A549 (cell line): ENCODE data around the gene PLAC9. TPM values are rescaled to one million over a fixed set of nuclear protein-coding genes. Genes with fewer than 3 reads are reported as not detected.

Experiments used
- ATAC-seq, 2 experiments: fragments of 200-7000 bp in 1 of 2; fragments of >200 bp in 1 of 2; cut with Nextera tagmentation in 1 of 2; cut with Tn5 transposase in 1 of 2; 3 replicates each; pipeline versions ENCODE4 v1.8.0 to v1.9.1; 2018 to 2020; ENCODE audit warnings: mild to moderate bottlenecking in 1 of 2, moderate library complexity in 1 of 2
- CTCF ChIA-PET: fragments of 300-600 bp; sonication (Branson Sonifier 250); formaldehyde crosslinking; extraction: SDS; loops from one replicate; lab custom pipeline; 2021; ENCODE audit warnings: antibody characterized with exemption, inconsistent platforms; lab: Yijun Ruan, JAX
- POLR2A ChIA-PET: fragments of 350-600 bp; formaldehyde crosslinking; extraction: SDS; loops from one replicate; lab custom pipeline; 2021; ENCODE audit warnings: antibody characterized with exemption, inconsistent platforms; lab: Yijun Ruan, JAX
- DNase-seq, 2 experiments: peaks; one replicate each; pipeline versions ENCODE4 v3.0.0 to v3.0.0-alpha.2; 2011 to 2016; ENCODE audit warnings: low read depth in 1 of 2, low spot score in 1 of 2
- FAIRE-seq: peaks from 2 replicates; lab custom pipeline; 2011; peaks lifted over from hg19 to GRCh38; lab: Jason Lieb, UNC
- H3K27ac ChIP-seq, 2 experiments: fragments of >200 bp; sonication (Bioruptor Twin); formaldehyde crosslinking; 3 replicates each; pipeline ENCODE4 v1.5.1; 2016 to 2017
- H3K4me1 ChIP-seq: fragments of >200 bp; sonication (Bioruptor Twin); formaldehyde crosslinking; 3 replicates; pipeline ENCODE4 v1.6.1; 2016
- H3K4me2 ChIP-seq: fragments of >200 bp; sonication (Bioruptor Twin); formaldehyde crosslinking; 3 replicates; pipeline ENCODE4 v1.6.1; 2016
- H3K4me3 ChIP-seq: fragments of >200 bp; sonication (Bioruptor Twin); formaldehyde crosslinking; 3 replicates; pipeline ENCODE4 v1.5.1; 2016
- H3K9me3 ChIP-seq: fragments of >200 bp; sonication (Bioruptor Twin); formaldehyde crosslinking; 3 replicates; pipeline ENCODE4 v1.6.1; 2016
- ATOH8 ChIP-seq: fragments of 250-450 bp; sonication (Bioruptor Pico); IDR thresholded peaks from 2 replicates; pipeline ENCODE4 v1.5.0; 2020; ENCODE audit warnings: low read depth, mild to moderate bottlenecking, moderate library complexity
- BCL3 ChIP-seq: fragments of >200 bp; sonication (Bioruptor Twin); formaldehyde crosslinking; IDR thresholded peaks from 3 replicates; pipeline ENCODE4 v1.6.1; 2016
- CBX8 ChIP-seq: fragments of 200-600 bp; sonication (generic); IDR thresholded peaks from 2 replicates; pipeline ENCODE4 v1.6.1; 2016
- E2F6 ChIP-seq: IDR thresholded peaks from 2 replicates; pipeline ENCODE4 v1.6.1; 2012; ENCODE audit warnings: low read depth, borderline replicate concordance
- EHF ChIP-seq: fragments of 250-450 bp; sonication (Bioruptor Pico); IDR thresholded peaks from 2 replicates; pipeline ENCODE4 v1.5.0; 2020; ENCODE audit warnings: mild to moderate bottlenecking
- EP300 ChIP-seq, 2 experiments: fragments of >200 bp; sonication (Bioruptor Twin); formaldehyde crosslinking; IDR thresholded peaks; 2 replicates in 1 of 2; 3 replicates in 1 of 2; pipeline ENCODE4 v1.6.1; 2016 to 2017
- FOSB ChIP-seq: fragments of 250-450 bp; sonication (Bioruptor Pico); IDR thresholded peaks from 2 replicates; pipeline ENCODE4 v1.5.0; 2020; ENCODE audit warnings: mild to moderate bottlenecking, moderate library complexity
- HDAC2 ChIP-seq: fragments of 200-600 bp; sonication (generic); IDR thresholded peaks from 2 replicates; pipeline ENCODE4 v1.6.1; 2016
- HMGXB4 ChIP-seq: fragments of 250-450 bp; sonication (Bioruptor Pico); IDR thresholded peaks from 2 replicates; pipeline ENCODE4 v1.5.0; 2021; ENCODE audit warnings: mild to moderate bottlenecking, moderate library complexity, borderline replicate concordance
- HOXA7 ChIP-seq: fragments of 250-450 bp; sonication (Bioruptor Pico); IDR thresholded peaks from 2 replicates; pipeline ENCODE4 v1.5.0; 2020; ENCODE audit warnings: mild to moderate bottlenecking, moderate library complexity
- HOXB13 ChIP-seq: fragments of 250-450 bp; sonication (Bioruptor Pico); IDR thresholded peaks from 2 replicates; pipeline ENCODE4 v1.5.0; 2020; ENCODE audit warnings: low read depth, mild to moderate bottlenecking, moderate library complexity
- JUN ChIP-seq, 2 experiments: fragments of >200 bp; sonication (Bioruptor Twin); formaldehyde crosslinking; IDR thresholded peaks; 2 replicates in 1 of 2; 3 replicates in 1 of 2; pipeline ENCODE4 v1.6.1; 2016 to 2017
- MAFK ChIP-seq: fragments of 450-650 bp; IDR thresholded peaks from 2 replicates; pipeline ENCODE4 v1.6.1; 2014; ENCODE audit not compliant: partially characterized antibody
- MAZ ChIP-seq: fragments of 150-350 bp; IDR thresholded peaks from 2 replicates; pipeline ENCODE4 v1.6.1; 2014; ENCODE audit warnings: antibody characterized with exemption, low read depth, low read length, borderline replicate concordance
- PBX3 ChIP-seq: IDR thresholded peaks from 2 replicates; pipeline ENCODE4 v1.6.1; 2012
- PHF8 ChIP-seq: fragments of 200-600 bp; sonication (generic); IDR thresholded peaks from 2 replicates; pipeline ENCODE4 v1.6.1; 2016; ENCODE audit warnings: low read depth, mild to moderate bottlenecking, antibody characterized with exemption, moderate library complexity, borderline replicate concordance
- RARB ChIP-seq: fragments of 250-450 bp; sonication (Bioruptor Pico); IDR thresholded peaks from 2 replicates; pipeline ENCODE4 v1.8.0; 2021; ENCODE audit warnings: mild to moderate bottlenecking, moderate library complexity
- RCOR1 ChIP-seq: fragments of 150-350 bp; IDR thresholded peaks from 2 replicates; pipeline ENCODE4 v1.6.1; 2014; ENCODE audit warnings: antibody characterized with exemption, low read length, low read depth
- RFX5 ChIP-seq: fragments of 450-650 bp; IDR thresholded peaks from 2 replicates; pipeline ENCODE4 v1.7.1; 2014; ENCODE audit warnings: antibody characterized with exemption, mild to moderate bottlenecking, moderate library complexity
- RNF2 ChIP-seq: fragments of 200-600 bp; sonication (generic); IDR thresholded peaks from 2 replicates; pipeline ENCODE4 v1.6.1; 2016; ENCODE audit warnings: low read depth, mild to moderate bottlenecking, antibody characterized with exemption, moderate library complexity, borderline replicate concordance
- SMC3 ChIP-seq: fragments of >200 bp; sonication (Bioruptor Twin); formaldehyde crosslinking; IDR thresholded peaks from 3 replicates; pipeline ENCODE4 v1.6.1; 2018; ENCODE audit warnings: inconsistent platforms
- SREBF2 ChIP-seq: fragments of 450-650 bp; IDR thresholded peaks from 2 replicates; pipeline ENCODE4 v1.6.1; 2014; ENCODE audit warnings: mild to moderate bottlenecking, moderate library complexity
- TFCP2L1 ChIP-seq: fragments of 250-450 bp; sonication (Bioruptor Pico); IDR thresholded peaks from 2 replicates; pipeline ENCODE4 v1.5.0; 2021; ENCODE audit warnings: mild to moderate bottlenecking
- ZSCAN20 ChIP-seq: fragments of 250-450 bp; sonication (Bioruptor Pico); IDR thresholded peaks from 2 replicates; pipeline ENCODE4 v1.8.0; 2022; ENCODE audit warnings: mild to moderate bottlenecking, moderate library complexity
- WGBS: methylation state at CpG from one replicate; pipeline ENCODE4 v1.1.6; 2017; ENCODE audit errors: missing lambda C conversion rate; 5-methylcytosine and 5-hydroxymethylcytosine counted together
- polyA plus RNA-seq, 4 experiments: library from polyadenylated mRNA; depleted of rRNA in 3 of 4; stranded (reverse); fragments of >200 nt; fragmentation: RNase III in 1 of 4; extraction: RNeasy Plus Mini Kit Qiagen cat#74134 plus additional on column Dnase treatment in 1 of 4; gene quantifications; 2 replicates in 3 of 4; 3 replicates in 1 of 4; pipeline ENCODE4 v1.2.3, GENCODE V29; 2011 to 2017

PLAC9 gene
- polyA plus RNA-seq, 2 of the 4 experiments (the other 2 are of a cell fraction), result not detected

- no peak for FAIRE-seq
- CTCF ChIA-PET, result interaction anchor here (1.4 to 3.0 kb wide), 6 partner anchors 12 to 56 kb away, joined by 3 to 13 read pairs (median 8); no protein-coding TSS in a partner anchor
- POLR2A ChIA-PET, result no interaction called here
- no peak for TF ChIP-seq E2F6
- no peak for TF ChIP-seq BCL3
- TF ChIP-seq HOXB13 (CRISPR knock-in tag), result no peak
- no peak for TF ChIP-seq MAZ
- TF ChIP-seq SREBF2, result no peak
- no peak for TF ChIP-seq RARB (CRISPR knock-in tag)
- TF ChIP-seq EHF, result no peak
- TF ChIP-seq JUN (IDR thresholded peaks at IDR 0.05), result no peak
- TF ChIP-seq RNF2, result no peak
- no peak for TF ChIP-seq PBX3
- no peak for TF ChIP-seq TFCP2L1
- TF ChIP-seq ATOH8 (CRISPR knock-in tag), result no peak
- no peak for TF ChIP-seq EP300 (IDR thresholded peaks at IDR 0.05)
- no peak for TF ChIP-seq RCOR1
- TF ChIP-seq CBX8, result no peak
- TF ChIP-seq MAFK, result no peak
- no peak for TF ChIP-seq HMGXB4
- TF ChIP-seq PHF8, result no peak
- no peak for TF ChIP-seq HOXA7
- Histone ChIP-seq H3K9me3 (no peaks in the 10 kb centered on the region), H3K4me3 (no peak overlapping the region), H3K27ac (no peak overlapping the region), H3K4me2 (no peak overlapping the region), H3K4me1 (peaks cover 24% of the 10 kb centered on the region)
- WGBS, result 91% methylated on average over 25 of the region's 28 CpGs
- no peak for ATAC-seq
- DNase-seq, result no peak
Measured at GRCh38 chr10:80166581-80167470, 34.3 kb downstream of the PLAC9 start.

GRCh38 chr10:80167471-80168161 is 35.1 kb downstream of the PLAC9 start:
- FAIRE-seq, result no peak
- H3K27ac ChIP-seq, result no peak overlapping the region
- no peak for ATAC-seq
- peaks cover 24% of the 10 kb centered on the region for H3K4me1 ChIP-seq
- ChIA-PET POLR2A (no interaction called here), CTCF (interaction anchor here (1.2 to 3.0 kb wide), 9 partner anchors 9 to 55 kb away, joined by 3 to 13 read pairs (median 5); no protein-coding TSS in a partner anchor)
- 89% methylated on average over 8 of the region's 8 CpGs for WGBS
- TF ChIP-seq ZSCAN20 (CRISPR knock-in tag) (no peak), FOSB (no peak), RFX5 (no peak), HDAC2 (no peak), HOXB13 (CRISPR knock-in tag) (no peak), EHF (no peak), SMC3 (no peak), MAZ (no peak), ATOH8 (CRISPR knock-in tag) (no peak), PHF8 (no peak)
- no peak for DNase-seq
- H3K4me3 ChIP-seq, result no peak overlapping the region
- no peak overlapping the region for H3K4me2 ChIP-seq
- no peaks in the 10 kb centered on the region for H3K9me3 ChIP-seq
